DMS53 (cell line): ENCODE measurements around the gene TCEA2.
A peak's percentile ranks its signal among the peaks of the same experiment; 100 is the strongest.

ENCODE experiments used
- DNase-seq: peaks from one replicate; lab custom pipeline; 2025; lab: John Stamatoyannopoulos, UW

Gene TCEA2

GRCh38 chr20:64049060-64049877, 13.7 kb upstream of the TCEA2 start, which contains the start of gene SOX18:
SOX18 (minus strand) TSS chr20:64049639; CDS start chr20:64049516, 123 bp downstream.
- peak; percentile 81 for DNase-seq

- DNase-seq = no peak
Observed at GRCh38 chr20:64049878-64050260, 13.1 kb upstream of the TCEA2 start.

GRCh38 chr20:64050261-64051032, 12.6 kb upstream of the TCEA2 start:
- peak; percentile 23 for DNase-seq

GRCh38 chr20:64051033-64051452, 12.0 kb upstream of the TCEA2 start:
- no peak for DNase-seq

GRCh38 chr20:64051561-64052325, 11.3 kb upstream of the TCEA2 start:
- no peak for DNase-seq

DNA sequence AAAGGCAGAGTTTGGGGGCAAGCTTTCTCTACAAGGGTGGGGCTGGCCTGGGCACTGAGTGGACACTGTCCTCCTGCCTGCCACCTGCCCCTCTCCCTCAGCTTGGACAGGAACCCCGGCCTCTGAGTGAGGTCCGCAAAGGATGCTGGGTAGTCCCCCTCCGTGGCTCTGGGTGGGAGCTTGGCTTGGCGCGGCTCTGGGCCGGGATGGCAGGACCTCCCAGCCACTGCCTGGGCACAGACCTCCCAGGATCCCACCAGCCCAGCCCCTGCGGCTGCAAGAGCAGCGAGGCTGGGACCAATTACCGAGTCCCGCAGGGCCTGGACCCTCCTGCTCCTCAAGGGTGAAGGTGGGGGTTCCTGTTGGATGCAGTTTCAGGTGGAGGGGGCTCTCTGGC, 10.7 kb upstream of the TCEA2 start:
- DNase-seq = no peak

DNA sequence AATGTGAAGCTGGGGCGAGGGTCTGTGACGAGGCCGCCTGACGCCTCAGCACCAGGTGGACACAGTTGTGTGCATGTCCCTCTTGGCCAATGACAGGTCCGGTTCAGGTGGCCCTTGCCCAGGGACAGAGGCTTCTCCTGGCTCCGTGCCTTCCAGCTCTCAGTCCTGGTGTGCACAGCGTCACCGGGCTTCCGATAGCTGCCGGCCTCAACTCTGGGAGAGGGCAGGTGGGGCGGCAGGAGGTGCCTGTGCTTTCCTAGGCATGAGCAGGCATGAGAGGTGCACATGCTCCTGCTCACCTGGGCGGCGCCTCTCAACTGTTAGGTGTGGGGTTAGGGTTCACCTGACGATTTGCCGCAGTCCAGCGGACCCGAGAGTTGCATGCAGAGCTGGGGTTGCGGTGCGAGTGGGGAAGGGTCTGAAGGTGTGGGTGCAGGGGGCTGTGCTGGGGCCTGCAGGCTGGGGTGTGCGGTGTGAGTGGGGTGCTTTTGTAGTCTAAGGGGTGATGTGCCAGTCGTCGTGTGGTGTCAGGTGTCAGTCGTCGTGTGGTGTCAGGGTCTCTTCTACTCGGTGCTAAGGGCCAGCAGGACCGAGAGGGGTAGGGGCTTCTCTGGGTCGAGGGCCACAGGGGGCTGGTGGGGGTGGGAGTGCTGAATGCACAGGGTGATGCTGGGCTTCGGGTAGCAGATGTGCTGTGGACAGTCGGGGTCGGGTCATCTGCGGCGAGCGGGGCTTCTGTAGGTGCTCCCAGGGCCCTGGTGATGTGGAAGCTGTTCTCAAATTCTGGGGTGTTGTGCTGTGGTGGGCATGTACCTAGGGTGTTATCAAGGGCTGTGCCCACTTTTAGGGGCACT, 9.8 kb upstream of the TCEA2 start:
- DNase-seq = peak; percentile 60

DNA sequence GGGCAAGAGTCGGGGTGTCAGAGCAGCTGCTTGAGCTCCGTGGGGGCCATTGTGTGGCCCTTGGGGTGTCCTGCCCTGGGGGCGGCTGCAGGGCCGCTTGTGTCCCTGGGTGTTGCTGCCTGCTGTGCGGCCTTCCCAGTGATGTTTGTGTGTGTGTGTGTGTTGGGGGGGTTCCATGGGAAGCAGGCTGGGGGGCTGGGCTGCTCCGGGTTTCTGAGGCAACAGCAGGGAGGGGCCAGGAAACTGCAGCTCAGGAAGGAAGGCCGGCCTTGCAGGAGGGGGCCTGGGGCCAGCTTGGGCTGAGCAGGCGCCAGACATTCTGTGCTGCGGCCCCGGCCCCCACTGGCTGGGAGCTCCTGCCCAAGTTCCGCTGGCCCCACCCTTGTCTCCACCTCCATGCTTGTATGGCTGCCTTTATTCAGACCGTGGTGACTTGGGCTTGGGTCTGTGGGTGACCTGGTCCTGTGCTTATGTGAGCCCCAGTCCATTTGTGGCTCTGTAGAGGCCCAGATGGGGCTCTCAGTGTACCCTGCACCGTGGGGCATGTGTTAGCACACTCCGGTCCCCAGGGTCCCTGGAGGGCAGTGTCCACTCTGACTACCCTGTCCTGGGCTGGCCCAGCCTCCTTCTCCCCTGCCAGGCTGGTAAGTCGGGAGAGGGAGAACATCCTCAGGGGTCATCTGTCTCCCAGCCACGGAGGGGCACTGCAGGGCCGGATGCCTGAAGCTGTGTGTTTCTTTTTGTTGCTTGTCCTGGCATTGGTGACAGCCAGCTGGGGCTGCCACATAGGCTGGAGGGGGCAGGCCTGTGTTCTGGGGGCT, 8.9 kb upstream of the TCEA2 start:
- peak; percentile 64 for DNase-seq

GRCh38 chr20:64055396-64055892, 7.6 kb upstream of the TCEA2 start:
- no peak for DNase-seq

GRCh38 chr20:64055893-64056638, 6.9 kb upstream of the TCEA2 start:
- DNase-seq = no peak

DNA sequence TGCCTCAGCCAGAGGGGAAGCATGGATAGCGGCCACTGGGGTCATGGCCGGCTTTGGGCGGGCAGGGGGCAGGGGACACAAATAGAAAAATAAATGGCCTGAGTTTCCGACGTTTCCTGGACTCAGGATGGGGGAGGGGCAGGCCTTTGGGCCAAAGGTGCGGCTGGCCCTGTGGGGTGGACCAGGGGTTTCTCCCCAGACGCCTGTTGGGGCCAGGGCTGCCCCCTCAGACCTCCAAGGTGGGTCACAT, 6.4 kb upstream of the TCEA2 start:
- no peak for DNase-seq

DNA sequence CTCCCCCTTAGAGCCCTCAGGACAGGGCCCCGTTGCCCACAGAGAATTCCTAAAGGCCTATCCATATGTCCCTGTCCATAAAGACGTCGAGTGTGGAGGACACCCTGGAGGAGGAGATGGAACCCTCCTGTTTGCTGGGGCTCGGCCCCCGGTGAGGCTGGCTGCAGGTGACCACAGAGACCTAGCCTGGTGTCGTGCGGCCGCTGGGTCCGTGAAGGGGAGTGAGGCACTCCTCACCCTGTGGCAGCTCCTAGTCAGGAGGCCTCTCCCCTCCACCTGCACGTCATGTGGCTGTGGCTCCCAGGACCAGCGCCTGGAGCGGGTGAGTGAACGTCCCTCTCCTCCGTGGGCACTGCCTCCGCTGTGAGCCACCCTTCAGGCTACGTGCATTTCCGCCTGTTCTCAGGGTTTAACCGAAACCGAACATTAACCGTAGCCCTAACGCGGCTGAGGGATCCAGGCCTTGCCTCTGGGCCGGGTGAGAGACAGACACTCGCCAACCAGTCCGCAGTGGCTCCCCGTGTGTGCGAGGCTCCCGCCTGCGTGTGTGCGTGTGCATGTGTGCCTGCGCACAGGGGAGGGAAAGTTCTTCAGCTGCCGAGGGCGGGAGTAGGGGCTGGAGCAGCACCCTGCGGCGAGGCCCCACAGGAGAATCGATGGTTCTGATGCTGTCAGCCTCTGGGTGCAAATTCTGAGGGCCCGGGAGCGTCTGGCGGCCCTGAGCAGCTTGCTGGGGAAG, 5.9 kb upstream of the TCEA2 start:
- DNase-seq = peak; percentile 81

GRCh38 chr20:64057628-64058498, 5.1 kb upstream of the TCEA2 start:
- DNase-seq = peak; percentile 88

- DNase-seq = no peak
Observed at GRCh38 chr20:64058536-64058935, 4.5 kb upstream of the TCEA2 start.

- DNase-seq = no peak
Observed at GRCh38 chr20:64062276-64062595, 762 bp upstream of the TCEA2 start.

DNA sequence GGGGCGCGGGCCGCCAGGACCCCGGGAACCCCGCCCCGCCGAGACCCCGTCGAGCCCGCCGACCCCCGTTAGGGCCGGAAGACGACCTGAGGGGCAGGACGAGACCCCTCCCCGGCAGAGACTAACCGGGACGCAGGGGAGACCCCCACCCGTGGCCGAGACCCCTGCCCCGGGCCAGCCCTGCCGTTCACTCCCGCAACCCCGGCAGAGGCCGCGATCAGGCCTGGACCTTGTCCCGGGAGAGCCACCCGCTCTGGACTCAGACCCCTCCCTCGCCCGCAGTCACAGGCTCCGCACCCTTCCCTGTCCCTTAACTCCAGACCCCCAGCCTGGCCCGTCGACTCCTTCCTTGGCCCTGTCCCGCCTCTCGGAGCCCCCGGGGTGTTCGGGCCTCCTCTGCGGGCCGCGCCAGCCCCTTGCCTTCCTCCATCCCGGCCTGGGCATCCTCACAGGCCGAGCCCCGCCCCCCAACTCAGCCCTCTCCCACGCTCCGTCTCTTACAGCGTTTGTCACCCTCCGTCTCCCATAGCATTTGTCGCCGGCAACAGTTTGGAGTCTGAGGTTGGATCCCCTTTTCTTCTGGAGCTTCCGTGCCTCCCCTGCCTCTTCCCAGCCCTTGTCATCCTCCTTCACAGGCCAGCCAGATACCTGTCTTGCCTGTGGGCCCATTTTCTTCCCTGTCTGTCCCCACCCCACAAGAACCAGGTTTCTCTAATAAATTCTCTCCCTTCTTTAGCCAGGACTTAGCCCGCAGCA, 569 bp downstream of the TCEA2 start:
- peak; percentile 60 for DNase-seq

GRCh38 chr20:64064145-64064698, 1.2 kb downstream of the TCEA2 start:
- DNase-seq = peak; percentile 45
